SU-DHL-6 (cell line): ENCODE measurements around the gene STK35.

Experiments
- H2AFZ ChIP-seq: fragments of 200-600 bp; sonication (generic); 2 replicates; pipeline ENCODE4 v1.6.1; 2014; ENCODE audit warnings: low read depth, mild to moderate bottlenecking, moderate library complexity, mixed read lengths, antibody characterized with exemption, low read length; ENCODE audit not compliant: severe bottlenecking
- H3F3A ChIP-seq: fragments of 200-600 bp; shearing (Covaris generic); 2 replicates; pipeline ENCODE4 v1.6.0; 2016; ENCODE audit warnings: antibody characterized with exemption, mild to moderate bottlenecking; ENCODE audit not compliant: insufficient read depth
- H3K27ac ChIP-seq: fragments of 200-600 bp; sonication (generic); 2 replicates; pipeline ENCODE4 v1.5.1; 2016; ENCODE audit warnings: low read depth, mild to moderate bottlenecking, low read length, moderate library complexity, mixed read lengths
- H3K27me3 ChIP-seq: fragments of 200-600 bp; sonication (generic), shearing (Covaris generic); 2 replicates; pipeline ENCODE4 v1.6.0; 2014; ENCODE audit warnings: mild to moderate bottlenecking, low read length
- H3K36me3 ChIP-seq: fragments of 200-600 bp; sonication (generic); 2 replicates; pipeline ENCODE4 v1.6.1; 2014; ENCODE audit warnings: mild to moderate bottlenecking, low read length, mixed read lengths
- H3K4me2 ChIP-seq: fragments of 300-600, 200-600 bp; shearing (Covaris generic), sonication (generic); 2 replicates; pipeline ENCODE4 v1.6.0; 2014; ENCODE audit warnings: low read length, low read depth, mild to moderate bottlenecking; ENCODE audit not compliant: poor library complexity, severe bottlenecking
- H3K4me3 ChIP-seq: fragments of 200-600 bp; sonication (generic); 2 replicates; pipeline ENCODE4 v1.5.1; 2014; ENCODE audit warnings: antibody characterized with exemption, low read length, mild to moderate bottlenecking, mixed read lengths; ENCODE audit not compliant: insufficient read depth, poor library complexity, severe bottlenecking
- H3K79me2 ChIP-seq: fragments of 200-600 bp; sonication (generic); 2 replicates; pipeline ENCODE4 v1.6.1; 2014; ENCODE audit warnings: mild to moderate bottlenecking, low read length, moderate library complexity; ENCODE audit not compliant: insufficient read depth
- H3K9ac ChIP-seq: fragments of 200-600 bp; sonication (generic); 2 replicates; pipeline ENCODE4 v1.7.0; 2014; ENCODE audit warnings: mild to moderate bottlenecking, low read length
- H3K9me2 ChIP-seq: fragments of 200-600 bp; sonication (generic); replicated peaks from 2 replicates; pipeline ENCODE4 v1.6.1; 2014; ENCODE audit warnings: low read length; ENCODE audit not compliant: insufficient read depth
- H3K9me3 ChIP-seq: fragments of 200-600 bp; sonication (generic); 2 replicates; pipeline ENCODE4 v1.6.1; 2014; ENCODE audit warnings: low read length, mixed read lengths; ENCODE audit not compliant: insufficient read depth
- H4K20me1 ChIP-seq: fragments of 200-600 bp; sonication (generic); 2 replicates; pipeline ENCODE4 v1.6.1; 2014; ENCODE audit warnings: low read depth, mild to moderate bottlenecking, antibody characterized with exemption, low read length, moderate library complexity, mixed read lengths
- CTCF ChIP-seq: fragments of 200-600 bp; sonication (generic); IDR thresholded peaks from one replicate; pipeline ENCODE4 v1.5.1; 2017; ENCODE audit warnings: antibody characterized with exemption, mild to moderate bottlenecking, low read length, moderate library complexity; ENCODE audit not compliant: insufficient read depth, poor library complexity, severe bottlenecking
- EZH2phosphoT487 ChIP-seq: fragments of 200-600 bp; sonication (generic), shearing (Covaris generic); conservative IDR thresholded peaks from 2 replicates; pipeline ENCODE4 v1.6.1; 2018; ENCODE audit warnings: mild to moderate bottlenecking, antibody characterized with exemption, low read length, moderate library complexity, mixed read lengths

STK35 gene

GRCh38 chr20:2172305-2173175 is 70.9 kb downstream of the STK35 start:
- no peak overlapping the region for H3K4me2 ChIP-seq
- H4K20me1 ChIP-seq: no peaks in the 10 kb centered on the region
- no peaks in the 10 kb centered on the region for H3K36me3 ChIP-seq
- TF ChIP-seq CTCF: peak; percentile 76
- no peak for TF ChIP-seq EZH2phosphoT487
- no peaks in the 10 kb centered on the region for H3K9me3 ChIP-seq
- H2AFZ ChIP-seq: no peak overlapping the region
- H3K79me2 ChIP-seq: no peaks in the 10 kb centered on the region
- H3K9me2 ChIP-seq: no peaks in the 10 kb centered on the region
- no peaks in the 10 kb centered on the region for H3K27me3 ChIP-seq
- no peaks in the 10 kb centered on the region for H3F3A ChIP-seq
- H3K9ac ChIP-seq: no peak overlapping the region
- no peak overlapping the region for H3K27ac ChIP-seq
- H3K4me3 ChIP-seq: no peak overlapping the region

- no peaks in the 10 kb centered on the region for H3K36me3 ChIP-seq
- no peak overlapping the region for H2AFZ ChIP-seq
- no peaks in the 10 kb centered on the region for H4K20me1 ChIP-seq
- H3K4me2 ChIP-seq: no peak overlapping the region
- no peak overlapping the region for H3K4me3 ChIP-seq
- H3K79me2 ChIP-seq: no peaks in the 10 kb centered on the region
- H3K27ac ChIP-seq: no peak overlapping the region
- H3K9ac ChIP-seq: no peak overlapping the region
- no peaks in the 10 kb centered on the region for H3K27me3 ChIP-seq
- H3K9me3 ChIP-seq: no peaks in the 10 kb centered on the region
- no peaks in the 10 kb centered on the region for H3K9me2 ChIP-seq
- TF ChIP-seq CTCF: no peak
- no peak for TF ChIP-seq EZH2phosphoT487
- no peaks in the 10 kb centered on the region for H3F3A ChIP-seq
Measured at GRCh38 chr20:2173186-2173585, 71.6 kb downstream of the STK35 start.

- H3K4me2 ChIP-seq: no peak overlapping the region
Measured at GRCh38 chr20:2174067-2174466, 72.4 kb downstream of the STK35 start.

GRCh38 chr20:2176946-2177345 is 75.3 kb downstream of the STK35 start:
- H3F3A ChIP-seq: no peaks in the 10 kb centered on the region
- no peaks in the 10 kb centered on the region for H3K36me3 ChIP-seq
- TF ChIP-seq CTCF (no peak), EZH2phosphoT487 (no peak)
- no peak overlapping the region for H2AFZ ChIP-seq
- no peaks in the 10 kb centered on the region for H3K79me2 ChIP-seq
- H4K20me1 ChIP-seq: no peaks in the 10 kb centered on the region
- no peaks in the 10 kb centered on the region for H3K9me2 ChIP-seq
- no peaks in the 10 kb centered on the region for H3K27me3 ChIP-seq
- H3K27ac ChIP-seq: no peak overlapping the region
- no peaks in the 10 kb centered on the region for H3K9me3 ChIP-seq
- no peak overlapping the region for H3K4me3 ChIP-seq
- H3K4me2 ChIP-seq: no peak overlapping the region
- no peak overlapping the region for H3K9ac ChIP-seq

More at GRCh38 chr20:2174067-2174466, 72.4 kb downstream of the STK35 start:
- Histone ChIP-seq H2AFZ (no peak overlapping the region), H3K9ac (no peak overlapping the region), H3K4me3 (no peak overlapping the region), H3K36me3 (no peaks in the 10 kb centered on the region), H3F3A (no peaks in the 10 kb centered on the region), H3K9me2 (no peaks in the 10 kb centered on the region), H3K27ac (no peak overlapping the region), H4K20me1 (no peaks in the 10 kb centered on the region), H3K79me2 (no peaks in the 10 kb centered on the region), H3K27me3 (no peaks in the 10 kb centered on the region), H3K9me3 (no peaks in the 10 kb centered on the region)
- TF ChIP-seq EZH2phosphoT487: no peak
